GM19035 (cell line): ENCODE measurements around the gene TFF2.

Experiments
- ATAC-seq: cut with Tn5 transposase; IDR thresholded peaks from one replicate; pipeline ENCODE4 v1.9.1; 2021; ENCODE audit not compliant: unreplicated experiment

The TFF2 gene

DNA sequence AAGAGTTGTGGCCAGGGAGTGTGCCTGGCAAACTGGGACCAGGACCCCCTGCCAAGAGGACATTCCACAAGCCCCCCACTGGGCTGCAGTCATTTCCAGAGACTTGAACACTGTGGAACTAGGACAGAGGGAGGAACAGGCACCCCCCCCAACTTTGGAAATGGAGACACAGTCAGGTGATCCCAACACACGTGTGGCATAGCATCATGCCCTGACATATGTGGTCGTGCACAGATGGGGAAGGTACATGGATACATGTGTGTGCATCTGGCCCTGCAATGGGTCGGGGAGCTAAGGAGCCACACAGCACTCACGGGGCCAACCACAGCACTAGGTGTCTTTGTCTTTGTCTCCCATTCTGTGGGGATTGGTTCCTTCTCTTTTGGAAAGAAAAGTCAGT, 28.9 kb downstream of the TFF2 start:
- no peak for ATAC-seq

DNA sequence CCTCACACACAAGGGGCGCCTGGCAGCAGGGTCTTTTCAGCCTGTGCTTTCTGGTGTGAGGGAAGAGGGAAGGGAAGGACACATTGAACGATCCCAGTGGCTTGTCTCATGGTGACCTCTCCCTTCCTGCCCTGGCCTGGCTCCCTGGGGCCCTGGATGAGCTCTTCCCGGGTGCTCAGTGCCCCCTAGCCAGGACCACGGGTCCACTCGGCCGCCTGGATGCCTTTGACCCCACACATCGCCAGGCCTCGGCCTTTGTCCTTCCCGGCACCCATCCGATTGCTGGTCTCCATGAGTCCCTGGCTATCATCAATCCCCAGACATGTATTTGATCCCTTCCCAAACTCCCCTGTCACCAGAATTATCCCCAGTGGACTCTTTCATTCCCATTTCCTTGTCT, 29.6 kb downstream of the TFF2 start:
- no peak for ATAC-seq

DNA sequence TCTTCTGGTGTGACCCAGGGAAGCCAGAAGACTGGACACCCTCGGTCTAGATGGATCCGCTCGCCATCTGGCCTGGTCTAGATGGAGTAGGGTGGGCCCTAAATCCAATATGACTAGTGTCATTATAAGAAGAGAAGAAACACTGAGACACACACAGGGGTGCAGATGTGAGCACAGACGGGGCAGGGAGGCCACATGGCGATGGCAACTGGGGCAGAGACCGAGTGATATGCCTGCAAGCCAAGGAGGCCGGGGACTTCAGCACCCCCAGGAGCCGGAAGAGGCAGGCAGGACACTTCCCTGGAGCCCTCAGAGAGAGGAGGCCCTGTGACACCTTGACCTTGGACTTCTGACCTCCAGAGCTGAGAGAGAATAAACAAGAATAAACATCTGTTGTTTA, 30.0 kb downstream of the TFF2 start:
- no peak for ATAC-seq

GRCh38 chr21:42319851-42320572, 30.8 kb downstream of the TFF2 start:
- ATAC-seq = no peak

- no peak for ATAC-seq
These were observed 31.4 kb downstream of the TFF2 start for GRCh38 chr21:42319376-42319775.

DNA sequence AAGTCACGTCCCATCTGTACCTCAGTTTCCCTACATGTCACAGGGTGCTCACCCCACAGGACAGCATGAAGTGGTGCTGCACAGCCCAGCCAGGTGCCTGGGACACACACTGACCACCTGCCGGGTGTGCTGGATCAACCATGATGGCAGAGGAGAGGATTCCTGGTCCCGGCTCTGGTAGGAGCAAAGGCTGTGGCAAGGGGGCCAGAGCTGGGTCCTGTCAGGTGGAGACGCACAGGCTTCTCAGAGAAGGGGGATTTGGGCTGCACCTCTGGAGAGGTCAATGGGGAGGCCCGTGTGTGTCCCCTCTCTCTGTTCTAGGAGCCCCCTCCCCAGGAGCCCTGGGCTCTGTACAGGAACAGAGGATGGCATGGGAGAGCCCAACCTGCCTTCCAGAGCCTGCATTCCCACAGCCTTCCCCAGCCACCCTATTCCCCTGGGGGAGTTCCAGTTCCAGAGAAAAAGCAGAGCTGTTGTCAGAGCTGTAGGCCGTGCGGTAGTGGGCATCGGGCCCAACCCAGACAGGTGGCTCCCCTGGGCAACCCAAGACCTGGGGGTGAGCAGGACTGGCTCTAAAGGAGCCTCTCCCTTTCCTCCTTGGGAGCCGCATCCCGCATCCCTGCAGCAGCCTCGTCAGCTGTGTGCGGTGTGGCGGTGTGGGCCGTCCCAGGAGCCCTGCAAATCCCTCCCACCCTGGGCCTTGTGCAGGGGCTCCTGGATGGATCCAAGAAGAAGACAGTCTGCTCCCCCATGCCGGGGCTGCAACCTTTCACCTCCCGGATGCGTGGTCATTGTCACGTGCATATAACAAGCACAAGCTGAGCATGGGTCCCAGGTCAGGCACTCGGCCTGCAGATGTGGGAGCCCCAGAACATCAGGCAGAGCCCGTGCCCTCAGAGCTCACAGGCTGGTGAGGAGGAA, 32.7 kb downstream of the TFF2 start:
- ATAC-seq = no peak

GRCh38 chr21:42317341-42317741, 33.5 kb downstream of the TFF2 start:
- no peak for ATAC-seq

- no peak for ATAC-seq
These were observed 33.9 kb downstream of the TFF2 start for GRCh38 chr21:42316891-42317290.

GRCh38 chr21:42315296-42315891, 35.4 kb downstream of the TFF2 start, which contains the start of gene TFF3:
TFF3 (minus strand) TSS chr21:42315409; CDS start chr21:42315374, 35 bp downstream.
- ATAC-seq = no peak

GRCh38 chr21:42314616-42315295, 36.0 kb downstream of the TFF2 start:
- no peak for ATAC-seq

GRCh38 chr21:42313501-42313969, 37.3 kb downstream of the TFF2 start:
- no peak for ATAC-seq

- no peak for ATAC-seq
These were observed 38.1 kb downstream of the TFF2 start for GRCh38 chr21:42312626-42313104.

DNA sequence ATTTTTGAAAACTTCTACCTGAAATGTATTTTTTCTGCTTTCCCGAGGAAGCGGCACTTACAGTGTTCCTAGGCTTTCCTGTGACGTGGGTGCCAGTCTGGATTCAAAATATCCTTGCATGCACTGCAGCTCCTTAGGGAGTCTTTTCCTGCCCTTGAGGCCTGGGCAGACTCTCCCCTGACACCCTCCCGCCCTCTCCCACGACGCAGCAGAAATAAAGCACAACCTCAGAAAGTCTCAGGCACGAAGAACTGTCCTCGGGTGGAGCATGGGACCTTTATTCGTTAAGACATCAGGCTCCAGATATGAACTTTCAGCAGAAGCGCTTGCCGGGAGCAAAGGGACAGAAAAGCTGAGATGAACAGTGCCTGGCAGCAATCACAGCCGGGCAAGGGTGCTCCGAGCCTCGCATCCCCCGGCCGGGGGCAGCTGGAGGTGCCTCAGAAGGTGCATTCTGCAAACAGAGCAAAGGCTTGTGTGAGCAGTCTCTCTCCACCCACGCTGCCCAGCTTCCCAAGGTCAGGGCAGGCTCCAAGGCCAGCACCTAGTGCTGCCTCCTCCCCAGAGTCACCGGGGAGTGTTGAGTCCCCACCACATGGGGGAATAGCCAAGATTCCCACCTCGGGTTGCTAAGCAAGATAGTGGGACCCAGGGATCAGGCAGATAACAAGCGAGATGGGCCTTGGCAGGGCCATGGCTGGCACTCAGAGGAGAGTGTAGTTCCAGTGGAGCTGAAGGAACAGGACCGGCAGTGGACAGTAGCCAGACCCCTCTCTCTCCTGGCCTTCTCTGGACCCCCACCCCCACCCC, 38.8 kb downstream of the TFF2 start:
- no peak for ATAC-seq

GRCh38 chr21:42311160-42311559, 39.6 kb downstream of the TFF2 start:
- ATAC-seq = no peak

- ATAC-seq = no peak
These were observed 40.3 kb downstream of the TFF2 start for GRCh38 chr21:42310411-42311001.

DNA sequence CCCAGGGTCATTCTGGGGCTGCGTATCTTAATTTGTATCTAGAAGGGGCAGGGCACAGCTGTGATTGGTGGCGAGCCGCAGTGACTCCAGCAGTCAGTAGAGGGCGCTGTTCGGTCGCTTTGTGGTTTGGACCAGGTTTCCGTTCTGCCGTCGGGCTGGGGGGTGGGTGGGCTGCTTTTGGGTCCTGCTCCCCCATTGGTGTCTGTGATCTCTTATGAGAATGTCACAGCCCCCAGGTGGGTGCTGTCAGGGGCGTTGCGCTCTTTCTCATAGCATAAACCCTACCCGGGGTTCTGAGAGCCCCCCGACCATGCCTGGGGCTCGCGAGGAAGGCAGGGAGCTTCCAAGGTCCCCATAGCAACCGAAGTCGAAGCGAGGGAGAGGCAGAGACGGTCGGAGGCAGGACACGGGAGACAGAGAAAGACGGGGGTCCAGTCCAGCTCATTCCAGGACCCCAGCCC, 41.0 kb downstream of the TFF2 start:
- ATAC-seq = no peak

GRCh38 chr21:42308914-42309752, 41.7 kb downstream of the TFF2 start:
- ATAC-seq = no peak

DNA sequence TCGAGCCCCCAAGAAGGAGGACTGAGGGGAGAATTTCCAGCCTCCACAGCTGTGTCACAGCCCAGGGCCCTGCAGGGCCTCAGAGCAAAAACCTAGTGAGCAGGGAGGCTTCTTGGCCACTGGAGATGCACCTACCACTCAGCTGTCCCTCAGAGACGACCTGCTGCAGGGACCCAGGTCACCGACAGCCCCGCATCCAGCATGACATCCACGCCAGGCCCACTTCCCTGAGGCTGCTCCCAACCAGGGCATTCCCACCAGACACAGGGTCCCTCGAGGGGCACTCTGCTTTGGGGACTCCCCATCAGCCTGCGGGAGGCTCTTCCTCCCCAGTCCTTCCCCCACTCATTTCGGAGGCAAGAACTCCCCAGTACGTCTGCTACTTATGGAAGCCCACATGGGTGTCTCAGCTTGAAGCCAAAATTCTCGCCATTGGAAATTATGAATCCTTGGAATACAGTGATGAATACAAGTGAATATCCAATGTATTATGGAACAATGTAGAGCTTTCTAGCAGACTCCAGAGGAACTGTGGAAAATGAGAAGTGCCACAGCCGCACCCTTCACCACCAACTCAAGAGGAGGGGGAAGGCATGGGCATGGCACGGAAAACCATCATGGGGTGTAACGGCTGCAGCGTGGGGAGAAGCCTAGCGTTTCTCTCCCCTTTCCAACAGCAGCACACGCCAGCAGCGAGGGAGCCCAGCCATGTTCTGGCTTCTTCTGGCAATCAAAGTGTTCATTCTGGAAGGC, 42.5 kb downstream of the TFF2 start:
- no peak for ATAC-seq
